HepG2 (cell line): ENCODE measurements around the gene KIF1C. TPM values are rescaled to one million over a fixed set of nuclear protein-coding genes. Genes with fewer than 3 reads are reported as not detected.

Experiments
- ARNTL ChIP-seq: sonication (generic); formaldehyde crosslinking; IDR thresholded peaks from 2 replicates; pipeline ENCODE4 v1.4.0; 2020; ENCODE audit warnings: mild to moderate bottlenecking, missing genetic modification reagents
- ETV6 ChIP-seq: sonication (generic); formaldehyde crosslinking; conservative IDR thresholded peaks from 2 replicates; pipeline ENCODE4 v1.4.0; 2020; ENCODE audit warnings: missing genetic modification reagents
- HOXA3 ChIP-seq: sonication (generic); formaldehyde crosslinking; IDR thresholded peaks from 2 replicates; pipeline ENCODE4 v1.5.0; 2020; ENCODE audit warnings: missing genetic modification reagents
- JUND ChIP-seq: sonication (generic); formaldehyde crosslinking; IDR thresholded peaks from 2 replicates; pipeline ENCODE4 v1.8.0; 2022; ENCODE audit warnings: mild to moderate bottlenecking, missing genetic modification reagents
- KAT8 ChIP-seq: IDR thresholded peaks from 2 replicates; pipeline ENCODE4 v1.6.1; 2016; ENCODE audit warnings: missing genetic modification reagents, missing compliant biosample characterization
- MIER3 ChIP-seq: IDR thresholded peaks from 2 replicates; pipeline ENCODE4 v1.6.1; 2016; ENCODE audit warnings: missing compliant biosample characterization, borderline replicate concordance
- MTA1 ChIP-seq: sonication (generic); formaldehyde crosslinking; IDR thresholded peaks from 2 replicates; pipeline ENCODE4 v1.4.0; 2020; ENCODE audit warnings: missing genetic modification reagents, mild to moderate bottlenecking, borderline replicate concordance
- NR2F2 ChIP-seq: IDR thresholded peaks from 2 replicates; pipeline ENCODE4 v1.6.1; 2012; ENCODE audit warnings: low read depth, inconsistent platforms, borderline replicate concordance
- PAX8 ChIP-seq: sonication (generic); formaldehyde crosslinking; IDR thresholded peaks from 2 replicates; pipeline ENCODE4 v1.8.0; 2022; ENCODE audit warnings: mild to moderate bottlenecking, missing genetic modification reagents, borderline replicate concordance
- TOPORS ChIP-seq: sonication (generic); formaldehyde crosslinking; IDR thresholded peaks from 2 replicates; pipeline ENCODE4 v1.8.0; 2023; ENCODE audit warnings: mild to moderate bottlenecking, missing genetic modification reagents
- U2AF1 ChIP-seq: fragments of 200-400 bp; formaldehyde crosslinking; optimal IDR thresholded peaks from 2 replicates; pipeline ENCODE3; 2017; ENCODE audit warnings: mild to moderate bottlenecking, low read depth, low read length
- ZBTB8A ChIP-seq: sonication (generic); formaldehyde crosslinking; IDR thresholded peaks from 2 replicates; pipeline ENCODE4 v1.4.0; 2020; ENCODE audit warnings: mild to moderate bottlenecking, low read depth, missing genetic modification reagents, borderline replicate concordance
- ZC3H4 ChIP-seq: sonication (generic); formaldehyde crosslinking; IDR thresholded peaks from 2 replicates; pipeline ENCODE4 v1.4.0; 2020; ENCODE audit warnings: missing genetic modification reagents, borderline replicate concordance
- ZNF234 ChIP-seq: sonication (generic); formaldehyde crosslinking; conservative IDR thresholded peaks from 2 replicates; pipeline ENCODE4 v1.5.1; 2020; ENCODE audit warnings: mild to moderate bottlenecking, missing genetic modification reagents
- ZNF253 ChIP-seq: sonication (generic); formaldehyde crosslinking; IDR thresholded peaks from 2 replicates; pipeline ENCODE4 v1.8.0; 2022; ENCODE audit warnings: mild to moderate bottlenecking, missing genetic modification reagents, borderline replicate concordance
- ZNF354B ChIP-seq: sonication (generic); formaldehyde crosslinking; IDR thresholded peaks from 2 replicates; pipeline ENCODE4 v1.8.0; 2022; ENCODE audit warnings: mild to moderate bottlenecking, missing genetic modification reagents
- ZNF546 ChIP-seq: sonication (generic); formaldehyde crosslinking; conservative IDR thresholded peaks from 2 replicates; pipeline ENCODE4 v1.8.1; 2023; ENCODE audit warnings: mild to moderate bottlenecking, missing genetic modification reagents
- ZNF563 ChIP-seq: sonication (generic); formaldehyde crosslinking; IDR thresholded peaks from 2 replicates; pipeline ENCODE4 v1.8.0; 2022; ENCODE audit warnings: mild to moderate bottlenecking, moderate library complexity, missing genetic modification reagents
- ZNF605 ChIP-seq: sonication (generic); formaldehyde crosslinking; IDR thresholded peaks from 2 replicates; pipeline ENCODE4 v1.8.0; 2022; ENCODE audit warnings: mild to moderate bottlenecking, missing genetic modification reagents
- ZNF724P ChIP-seq: sonication (generic); formaldehyde crosslinking; IDR thresholded peaks from 2 replicates; pipeline ENCODE4 v1.8.0; 2022; ENCODE audit warnings: missing genetic modification reagents, borderline replicate concordance
- ZNF775 ChIP-seq: sonication (generic); formaldehyde crosslinking; IDR thresholded peaks from 2 replicates; pipeline ENCODE4 v1.4.0; 2020; ENCODE audit warnings: missing genetic modification reagents, mild to moderate bottlenecking, moderate library complexity, borderline replicate concordance
- ZNF83 ChIP-seq: sonication (generic); formaldehyde crosslinking; IDR thresholded peaks from 2 replicates; pipeline ENCODE4 v1.4.0; 2020; ENCODE audit warnings: missing genetic modification reagents, mild to moderate bottlenecking, borderline replicate concordance
- polyA plus RNA-seq, 8 experiments: library from polyadenylated mRNA; depleted of rRNA in 3 of 8; stranded (reverse) in 7 of 8; unstranded in 1 of 8; fragments of >200 nt; fragmentation: Illumina TruSeq in 4 of 8; extraction: Trizol in 4 of 8; gene quantifications; 2 replicates each; pipeline versions ENCODE4 v1.2.1 to v1.2.3, GENCODE V29; 2011 to 2016; ENCODE audit warnings: low read depth in 4 of 8, missing spikeins in 1 of 8, mixed read lengths in 1 of 8; ENCODE audit not compliant: insufficient read depth in 1 of 8
- total RNA-seq, 5 experiments: library from RNA; depleted of rRNA; stranded (reverse); fragments of >200 nt; fragmentation: Illumina TruSeq; extraction: Trizol; gene quantifications; 2 replicates each; pipeline ENCODE4 v1.2.3, GENCODE V29; 2016; ENCODE audit warnings: low read depth in 1 of 5
- TF ChIP-seq, protein P1 (sequence below), 2 experiments: sonication (generic) in 1 of 2; formaldehyde crosslinking in 1 of 2; IDR thresholded peaks; 2 replicates each; pipeline versions ENCODE4 v1.4.0 to v1.6.1; 2018 to 2020; ENCODE audit warnings: missing genetic modification reagents in 2 of 2, borderline replicate concordance in 1 of 2, low read depth in 1 of 2, mild to moderate bottlenecking in 1 of 2, missing biosample characterization in 1 of 2
- TF ChIP-seq, protein P2 (sequence below): sonication (generic); formaldehyde crosslinking; IDR thresholded peaks from 2 replicates; pipeline ENCODE4 v1.9.0; 2022; ENCODE audit warnings: low read depth, missing genetic modification reagents
- TF ChIP-seq, protein P3 (sequence below): sonication (generic); formaldehyde crosslinking; IDR thresholded peaks from 2 replicates; pipeline ENCODE4 v1.4.0; 2020; ENCODE audit warnings: mild to moderate bottlenecking, missing genetic modification reagents

The KIF1C gene
- total and polyA plus RNA-seq, 2 of the 13 experiments (the other 11 are each of a cell fraction or from before 2014, with no cell fraction given), result 70.0 to 104 TPM

DNA sequence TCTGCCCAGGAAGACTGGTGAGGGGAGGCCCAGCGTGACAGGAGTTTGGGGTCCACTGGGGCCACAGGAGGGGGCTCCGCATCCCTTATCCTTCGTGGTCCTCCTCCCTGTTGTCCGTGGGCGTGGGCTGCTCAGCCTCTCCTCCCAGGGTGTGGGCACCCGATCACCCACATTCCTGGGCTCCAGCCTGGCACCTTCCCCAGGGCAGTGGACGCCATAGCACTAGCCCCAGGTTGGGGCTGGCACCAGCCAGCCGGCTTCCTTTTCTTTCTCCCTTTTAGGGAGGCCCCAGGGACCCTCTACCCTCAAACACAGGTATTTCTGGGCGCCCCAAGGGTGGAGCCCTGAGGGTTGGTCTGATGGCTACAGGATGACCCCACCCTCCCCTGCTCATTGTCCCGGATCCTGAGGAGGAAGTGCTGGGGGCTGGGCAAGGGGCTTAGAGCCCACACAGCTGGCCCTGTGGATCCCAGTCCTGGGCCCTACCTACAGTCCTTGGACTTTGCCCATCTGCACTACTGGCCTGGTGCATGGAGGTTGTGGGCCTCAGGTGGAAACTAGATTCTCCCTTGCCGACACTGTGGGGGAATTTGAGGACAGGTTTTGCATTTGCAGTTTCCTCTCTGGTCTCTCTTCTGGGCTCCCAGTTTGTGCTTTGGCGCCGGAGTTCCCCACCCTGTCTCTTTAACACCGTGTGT lies 1.1 kb downstream of the KIF1C start (continued):
- TF ChIP-seq PAX8 (CRISPR knock-in tag) (no peak), TOPORS (CRISPR knock-in tag) (no peak), JUND (CRISPR knock-in tag) (0 out of 2 replicates have a peak, but pooled peaks have one; percentile 13), ZNF563 (CRISPR knock-in tag) (no peak), ZNF724P (CRISPR knock-in tag) (no peak), NR2F2 (peak; percentile 4; the same call in 1 of the 2 replicates), HOXA3 (CRISPR knock-in tag) (peak; percentile 71; the same call in 1 of the 2 replicates), ZC3H4 (no peak), ZNF234 (CRISPR knock-in tag) (no peak), ZBTB8A (CRISPR knock-in tag) (no peak), ZNF546 (CRISPR knock-in tag) (no peak), ZNF83 (CRISPR knock-in tag) (no peak), ZNF775 (CRISPR knock-in tag) (peak; percentile 95), U2AF1 (no peak), ZNF354B (CRISPR knock-in tag) (0 out of 2 replicates have a peak, but pooled peaks have one; percentile 65), ZNF605 (CRISPR knock-in tag) (peak; percentile 92), KAT8 (CRISPR knock-in tag) (peak; percentile 81), MIER3 (CRISPR knock-in tag) (peak; percentile 79), ZNF253 (CRISPR knock-in tag) (0 out of 2 replicates have a peak, but pooled peaks have one; percentile 29), ETV6 (CRISPR knock-in tag) (0 out of 2 replicates have a peak, but pooled peaks have one; percentile 51), ARNTL (CRISPR knock-in tag) (no peak), MTA1 (CRISPR knock-in tag) (peak; percentile 82)
- TF ChIP-seq, protein P1, sequence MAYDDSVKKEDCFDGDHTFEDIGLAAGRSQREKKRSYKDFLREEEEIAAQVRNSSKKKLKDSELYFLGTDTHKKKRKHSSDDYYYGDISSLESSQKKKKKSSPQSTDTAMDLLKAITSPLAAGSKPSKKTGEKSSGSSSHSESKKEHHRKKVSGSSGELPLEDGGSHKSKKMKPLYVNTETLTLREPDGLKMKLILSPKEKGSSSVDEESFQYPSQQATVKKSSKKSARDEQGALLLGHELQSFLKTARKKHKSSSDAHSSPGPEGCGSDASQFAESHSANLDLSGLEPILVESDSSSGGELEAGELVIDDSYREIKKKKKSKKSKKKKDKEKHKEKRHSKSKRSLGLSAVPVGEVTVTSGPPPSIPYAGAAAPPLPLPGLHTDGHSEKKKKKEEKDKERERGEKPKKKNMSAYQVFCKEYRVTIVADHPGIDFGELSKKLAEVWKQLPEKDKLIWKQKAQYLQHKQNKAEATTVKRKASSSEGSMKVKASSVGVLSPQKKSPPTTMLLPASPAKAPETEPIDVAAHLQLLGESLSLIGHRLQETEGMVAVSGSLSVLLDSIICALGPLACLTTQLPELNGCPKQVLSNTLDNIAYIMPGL (CRISPR knock-in tag; IDR thresholded peaks at IDR 0.05; ENCODE audit: borderline replicate concordance in 1 of 2, low read depth in 1 of 2), result peak in 1 of 2 experiments; percentile 40; a peak in 3 of 4 replicates
- TF ChIP-seq, protein P2, sequence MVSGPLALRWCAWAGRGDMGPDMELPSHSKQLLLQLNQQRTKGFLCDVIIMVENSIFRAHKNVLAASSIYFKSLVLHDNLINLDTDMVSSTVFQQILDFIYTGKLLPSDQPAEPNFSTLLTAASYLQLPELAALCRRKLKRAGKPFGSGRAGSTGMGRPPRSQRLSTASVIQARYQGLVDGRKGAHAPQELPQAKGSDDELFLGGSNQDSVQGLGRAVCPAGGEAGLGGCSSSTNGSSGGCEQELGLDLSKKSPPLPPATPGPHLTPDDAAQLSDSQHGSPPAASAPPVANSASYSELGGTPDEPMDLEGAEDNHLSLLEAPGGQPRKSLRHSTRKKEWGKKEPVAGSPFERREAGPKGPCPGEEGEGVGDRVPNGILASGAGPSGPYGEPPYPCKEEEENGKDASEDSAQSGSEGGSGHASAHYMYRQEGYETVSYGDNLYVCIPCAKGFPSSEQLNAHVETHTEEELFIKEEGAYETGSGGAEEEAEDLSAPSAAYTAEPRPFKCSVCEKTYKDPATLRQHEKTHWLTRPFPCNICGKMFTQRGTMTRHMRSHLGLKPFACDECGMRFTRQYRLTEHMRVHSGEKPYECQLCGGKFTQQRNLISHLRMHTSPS (CRISPR knock-in tag), result peak; percentile 62; the same call in 1 of the 2 replicates
- TF ChIP-seq, protein P3, sequence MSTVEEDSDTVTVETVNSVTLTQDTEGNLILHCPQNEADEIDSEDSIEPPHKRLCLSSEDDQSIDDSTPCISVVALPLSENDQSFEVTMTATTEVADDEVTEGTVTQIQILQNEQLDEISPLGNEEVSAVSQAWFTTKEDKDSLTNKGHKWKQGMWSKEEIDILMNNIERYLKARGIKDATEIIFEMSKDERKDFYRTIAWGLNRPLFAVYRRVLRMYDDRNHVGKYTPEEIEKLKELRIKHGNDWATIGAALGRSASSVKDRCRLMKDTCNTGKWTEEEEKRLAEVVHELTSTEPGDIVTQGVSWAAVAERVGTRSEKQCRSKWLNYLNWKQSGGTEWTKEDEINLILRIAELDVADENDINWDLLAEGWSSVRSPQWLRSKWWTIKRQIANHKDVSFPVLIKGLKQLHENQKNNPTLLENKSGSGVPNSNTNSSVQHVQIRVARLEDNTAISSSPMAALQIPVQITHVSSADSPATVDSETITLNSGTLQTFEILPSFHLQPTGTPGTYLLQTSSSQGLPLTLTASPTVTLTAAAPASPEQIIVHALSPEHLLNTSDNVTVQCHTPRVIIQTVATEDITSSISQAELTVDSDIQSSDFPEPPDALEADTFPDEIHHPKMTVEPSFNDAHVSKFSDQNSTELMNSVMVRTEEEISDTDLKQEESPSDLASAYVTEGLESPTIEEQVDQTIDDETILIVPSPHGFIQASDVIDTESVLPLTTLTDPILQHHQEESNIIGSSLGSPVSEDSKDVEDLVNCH (CRISPR knock-in tag), result no peak
